NCI-H82 treated with DMSO at 0.1 percent for 48 hours (cell line): ENCODE results near the gene TOGARAM2.

Experiments
- DNase-seq: peaks from one replicate; lab custom pipeline; 2025; ENCODE audit not compliant: unreplicated experiment; lab: John Stamatoyannopoulos, UW

TOGARAM2 gene

DNA sequence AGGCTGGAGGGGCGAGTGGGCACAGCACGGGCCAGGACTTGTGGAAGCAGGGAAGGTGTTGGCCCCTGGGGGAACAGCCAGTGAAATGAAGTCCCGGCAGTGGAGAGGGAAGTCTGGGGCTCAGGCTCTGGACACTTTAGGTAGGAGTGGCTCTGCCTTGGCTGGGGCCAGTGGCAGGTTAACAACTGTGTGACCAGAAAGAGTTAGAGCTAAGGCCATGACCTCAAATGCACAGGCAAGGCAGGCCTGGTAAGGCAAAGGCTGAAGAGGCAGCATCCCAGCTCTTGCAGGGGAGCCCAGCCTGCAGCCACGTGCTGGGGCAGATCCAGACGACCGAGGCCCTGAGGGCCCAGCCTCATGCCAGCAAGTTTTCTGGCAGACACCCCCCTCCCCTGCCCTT lies 71.7 kb downstream of the TOGARAM2 start:
- DNase-seq, result no peak

DNA sequence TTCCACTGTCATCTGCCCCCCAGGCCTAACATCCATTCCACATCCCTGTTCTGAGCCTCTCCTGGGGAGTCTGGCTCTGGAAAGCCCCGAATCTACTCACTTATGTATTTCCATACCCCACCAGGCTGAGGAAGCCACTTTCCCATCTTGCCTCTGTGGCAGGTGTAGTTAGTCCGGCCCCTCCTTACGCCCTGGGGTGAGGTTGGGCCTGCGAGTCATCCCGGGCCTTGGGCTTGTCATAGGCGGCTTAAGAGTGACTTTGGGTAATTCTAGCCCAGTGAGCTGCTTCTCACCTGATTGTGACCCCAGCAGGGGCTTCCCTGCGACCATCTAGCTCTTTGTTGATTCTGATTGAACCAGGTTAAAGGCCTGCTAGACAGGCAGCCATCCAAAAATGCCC lies 72.1 kb downstream of the TOGARAM2 start:
- DNase-seq, result peak; percentile 32

GRCh38 chr2:29053670-29054400 lies 72.7 kb downstream of the TOGARAM2 start:
- DNase-seq, result no peak

DNA sequence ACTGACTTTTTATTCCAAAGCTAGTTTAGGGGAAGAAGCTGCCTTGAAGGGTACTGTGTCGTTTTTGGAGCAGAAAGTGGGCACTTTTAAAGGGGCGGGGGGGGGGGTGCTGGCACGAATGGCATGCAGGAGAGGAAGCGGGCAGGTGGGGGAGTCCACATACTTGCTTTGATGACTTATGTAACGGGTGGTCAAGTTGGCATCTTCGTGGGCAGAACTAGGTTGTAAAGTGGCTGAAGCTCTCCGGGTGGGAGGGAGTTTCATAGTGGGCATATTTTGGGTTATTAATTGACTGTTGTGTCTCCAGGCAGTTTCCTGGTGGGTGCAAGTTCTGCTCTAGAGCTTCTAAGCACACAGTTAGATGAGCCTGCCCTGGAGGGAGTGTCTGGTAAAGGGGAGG lies 73.3 kb downstream of the TOGARAM2 start:
- DNase-seq, result no peak

- DNase-seq, result peak; percentile 51
Measured at GRCh38 chr2:29055601-29056000, 74.5 kb downstream of the TOGARAM2 start.

DNA sequence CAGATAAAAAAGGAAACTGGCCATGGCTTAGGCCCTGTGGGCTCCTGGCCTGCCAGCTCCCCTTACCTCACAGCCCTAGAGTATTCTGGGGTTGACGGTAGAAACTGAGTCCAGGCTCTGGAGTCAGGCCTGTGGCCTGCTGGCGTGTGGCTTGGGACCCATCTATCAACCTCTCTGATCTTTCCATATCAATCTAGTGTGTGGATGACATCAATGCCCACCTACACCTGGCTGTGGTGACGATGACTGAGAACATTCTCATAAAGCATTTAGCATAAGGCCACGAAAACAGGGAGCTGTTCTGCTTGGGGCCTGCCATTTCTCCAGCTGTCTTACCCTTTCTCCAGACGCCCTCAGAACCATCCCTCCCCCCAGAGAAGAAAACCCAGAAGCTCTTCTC lies 75.4 kb downstream of the TOGARAM2 start:
- DNase-seq, result no peak

GRCh38 chr2:29057006-29057405 lies 75.9 kb downstream of the TOGARAM2 start:
- DNase-seq, result no peak

- no peak for DNase-seq
Measured at GRCh38 chr2:29059624-29060023, 78.5 kb downstream of the TOGARAM2 start.

GRCh38 chr2:29060441-29060840 lies 79.3 kb downstream of the TOGARAM2 start:
- DNase-seq, result no peak

GRCh38 chr2:29061176-29061575 lies 80.1 kb downstream of the TOGARAM2 start:
- DNase-seq, result no peak

GRCh38 chr2:29061616-29062015 lies 80.5 kb downstream of the TOGARAM2 start:
- DNase-seq, result no peak

DNA sequence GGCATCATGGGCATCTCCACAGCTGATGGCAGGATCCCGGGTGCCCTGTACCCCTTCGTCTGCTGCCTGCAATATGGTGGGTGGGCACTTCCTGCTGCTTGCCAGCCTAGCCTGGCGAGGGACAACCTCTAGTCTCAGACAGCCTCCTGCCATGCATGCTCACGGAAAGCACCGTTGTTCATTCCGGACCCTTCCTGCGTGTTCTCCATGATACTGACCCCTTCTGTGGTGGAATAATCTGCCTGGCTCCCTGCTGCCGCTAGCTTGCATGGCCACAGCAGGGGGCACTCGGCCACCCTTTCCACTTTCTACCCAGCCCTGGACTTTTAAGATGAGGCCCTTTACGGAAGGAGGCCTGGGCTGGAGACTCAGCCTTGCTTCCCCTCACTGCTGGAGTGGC lies 81.3 kb downstream of the TOGARAM2 start:
- DNase-seq, result no peak

DNA sequence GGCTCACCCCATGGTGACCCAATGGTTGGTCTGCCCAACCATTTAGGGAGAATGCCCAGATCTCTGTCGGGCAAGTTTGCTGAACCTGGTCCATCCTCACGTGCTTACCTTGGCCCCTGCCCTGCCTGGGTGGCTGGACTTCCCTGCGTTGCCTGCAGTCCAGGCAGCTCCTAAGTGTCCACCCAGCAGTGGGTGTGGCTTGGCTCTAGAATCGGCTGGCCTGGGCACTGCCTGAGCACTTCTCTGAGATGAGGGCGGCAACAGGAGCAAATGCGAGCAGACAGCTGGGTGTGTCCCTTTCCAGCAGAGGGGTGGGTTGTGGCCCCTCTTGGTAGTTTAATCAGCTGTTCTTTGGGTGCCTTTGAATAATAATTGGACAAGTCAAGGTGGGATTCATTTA lies 82.0 kb downstream of the TOGARAM2 start:
- DNase-seq, result no peak

DNA sequence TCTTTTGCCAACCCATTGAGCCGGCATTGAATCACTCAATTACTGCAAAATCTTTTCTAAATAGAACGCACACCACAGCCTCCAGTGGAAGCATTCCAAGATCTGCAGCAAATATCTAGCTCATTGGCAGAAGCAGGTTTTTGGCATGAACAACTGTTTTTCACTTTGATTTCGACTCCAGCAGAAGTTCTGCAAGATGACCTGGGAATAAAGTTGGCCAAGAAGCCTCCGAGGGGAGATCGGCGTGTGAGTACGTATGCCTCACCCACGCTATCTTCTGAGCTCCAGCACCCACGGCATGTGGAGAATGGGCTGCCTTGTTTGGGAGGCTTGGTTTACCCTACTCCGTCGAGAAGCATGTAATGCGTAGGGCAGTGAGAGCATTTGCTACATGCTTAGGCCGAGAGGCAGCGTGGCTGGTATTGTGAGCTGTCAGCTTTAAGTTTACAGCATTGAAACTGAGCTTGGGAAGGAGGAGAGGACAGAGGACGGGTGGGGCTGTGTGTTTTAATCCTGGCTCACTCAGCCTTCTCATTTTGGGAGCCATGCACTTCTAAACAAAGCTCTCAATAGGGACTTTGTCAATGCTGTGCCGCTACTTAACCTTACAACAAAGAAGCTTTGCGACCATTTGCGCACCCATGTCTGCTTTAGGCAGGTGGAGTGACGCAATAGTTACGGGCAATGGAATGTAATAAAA lies 82.7 kb downstream of the TOGARAM2 start:
- no peak for DNase-seq

DNA sequence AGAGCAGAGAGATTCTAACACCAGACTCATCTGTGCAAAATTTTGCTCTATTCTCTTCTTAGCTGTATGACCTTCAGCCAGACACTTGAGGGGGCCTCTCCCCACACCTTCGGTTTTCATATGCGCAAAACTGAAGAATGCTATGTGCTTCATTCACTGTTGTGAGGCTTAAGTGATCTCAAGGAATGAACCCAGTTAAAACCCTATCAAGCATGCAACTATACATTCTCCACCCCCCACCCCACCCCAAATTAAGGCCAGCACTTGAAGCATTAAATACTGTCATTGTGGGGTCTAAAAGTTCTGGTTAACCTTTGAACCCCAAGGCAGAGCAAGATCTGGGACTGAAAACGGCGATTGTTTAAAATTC lies 83.2 kb downstream of the TOGARAM2 start:
- DNase-seq, result no peak

DNA sequence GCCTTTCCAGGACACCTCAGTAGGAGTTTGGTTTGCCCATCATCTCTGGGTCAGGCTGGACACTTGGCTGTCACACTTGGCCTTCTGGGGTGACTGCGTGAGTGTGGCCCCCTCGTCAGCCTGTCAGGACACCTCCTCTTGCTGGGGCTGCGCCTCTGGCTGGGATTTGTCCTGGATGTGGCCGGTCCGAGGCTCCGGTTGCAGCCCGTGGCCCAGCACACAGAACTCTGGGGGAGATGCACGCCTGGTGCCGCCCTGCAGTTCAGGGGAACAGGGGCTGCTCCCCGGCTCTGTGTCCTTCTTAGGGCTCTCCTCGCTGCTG lies 83.6 kb downstream of the TOGARAM2 start:
- no peak for DNase-seq

DNA sequence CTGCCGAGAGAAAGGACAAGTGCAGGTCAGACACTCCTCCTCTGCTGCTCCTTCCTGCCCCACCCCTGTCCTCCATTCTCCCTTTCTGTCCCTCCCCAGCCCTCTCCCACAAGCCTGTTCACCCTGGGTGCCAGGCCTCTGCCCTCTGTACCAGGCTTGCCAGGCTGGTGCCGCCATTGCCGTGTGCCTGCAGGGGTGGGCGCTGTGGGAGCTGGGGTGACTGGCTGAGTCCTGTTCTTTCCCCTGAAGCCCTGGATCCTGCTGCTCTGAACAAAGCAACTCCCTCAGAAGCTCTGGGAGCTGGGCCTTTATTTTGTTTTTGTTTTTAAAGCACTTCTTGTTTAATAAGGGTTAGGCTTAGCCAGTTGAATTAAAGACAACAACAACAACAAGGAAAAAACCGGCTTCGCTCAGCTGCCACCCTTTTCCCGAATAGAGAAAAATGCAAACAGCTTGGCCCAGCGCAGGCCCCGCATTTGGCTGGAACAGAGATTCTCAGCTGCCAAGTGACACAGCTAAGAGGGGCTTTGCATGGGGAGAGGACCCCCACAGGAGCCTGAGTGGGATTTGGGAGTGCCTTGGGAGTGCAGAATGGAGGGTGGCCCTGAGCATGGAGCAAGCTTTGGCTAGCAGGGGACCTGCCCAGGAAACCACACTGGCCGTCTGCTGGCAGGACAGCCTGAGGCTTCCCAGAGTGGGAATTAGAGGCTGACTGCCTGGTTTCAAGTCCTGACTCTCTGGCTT lies 84.1 kb downstream of the TOGARAM2 start:
- DNase-seq, result no peak

DNA sequence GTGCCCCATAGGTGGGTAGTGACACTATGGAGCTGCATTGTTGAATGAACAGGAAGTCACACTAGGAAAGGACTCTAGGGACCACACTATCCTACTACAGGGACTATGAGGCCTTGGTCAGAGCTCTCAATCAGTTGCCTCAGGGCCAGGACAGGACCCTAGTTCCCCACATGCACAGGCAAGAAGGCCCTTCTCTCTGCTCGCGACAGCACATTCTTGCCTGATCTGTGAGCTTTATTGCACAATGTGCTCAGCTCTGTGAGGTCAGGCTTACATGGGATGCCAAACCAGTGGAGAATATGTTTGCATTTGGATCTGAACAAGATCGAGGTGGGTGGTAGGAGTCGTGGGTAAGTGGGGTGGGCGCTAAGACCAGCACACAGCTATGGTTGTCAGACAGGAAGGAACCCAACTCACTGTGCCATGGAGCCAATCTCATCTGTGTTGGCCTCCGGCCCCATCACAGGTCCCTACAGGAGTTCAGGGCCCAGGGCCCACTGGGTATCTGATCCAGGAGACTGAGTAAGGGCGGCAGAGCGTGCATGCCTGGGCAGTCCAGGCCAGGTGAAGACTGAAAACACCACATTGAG lies 85.3 kb downstream of the TOGARAM2 start:
- DNase-seq, result no peak

- no peak for DNase-seq
Measured at GRCh38 chr2:29066997-29067605, 86.0 kb downstream of the TOGARAM2 start.

DNA sequence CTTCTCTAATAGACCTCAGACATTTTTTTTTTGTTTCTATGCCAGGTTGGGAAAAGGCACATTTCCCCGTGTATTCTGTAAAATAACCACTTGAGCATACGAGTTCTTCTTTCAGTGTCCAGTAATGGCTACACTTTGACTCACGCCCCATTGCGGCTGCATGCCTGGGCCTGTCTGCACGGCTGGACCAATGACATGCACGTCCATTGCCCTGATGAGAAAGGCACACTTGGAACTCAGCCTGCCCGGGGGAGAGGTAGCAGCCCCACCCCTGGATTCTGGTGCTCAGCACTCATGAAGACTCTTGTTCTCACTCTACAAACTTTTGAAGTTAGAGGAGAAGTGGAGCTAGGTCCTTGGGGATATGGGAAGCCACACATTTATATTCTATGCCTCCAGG lies 87.4 kb downstream of the TOGARAM2 start:
- DNase-seq, result no peak

- no peak for DNase-seq
Measured at GRCh38 chr2:29070526-29070925, 89.4 kb downstream of the TOGARAM2 start.
